ENCODE results near the gene IER5L.

Gene IER5L

DNA sequence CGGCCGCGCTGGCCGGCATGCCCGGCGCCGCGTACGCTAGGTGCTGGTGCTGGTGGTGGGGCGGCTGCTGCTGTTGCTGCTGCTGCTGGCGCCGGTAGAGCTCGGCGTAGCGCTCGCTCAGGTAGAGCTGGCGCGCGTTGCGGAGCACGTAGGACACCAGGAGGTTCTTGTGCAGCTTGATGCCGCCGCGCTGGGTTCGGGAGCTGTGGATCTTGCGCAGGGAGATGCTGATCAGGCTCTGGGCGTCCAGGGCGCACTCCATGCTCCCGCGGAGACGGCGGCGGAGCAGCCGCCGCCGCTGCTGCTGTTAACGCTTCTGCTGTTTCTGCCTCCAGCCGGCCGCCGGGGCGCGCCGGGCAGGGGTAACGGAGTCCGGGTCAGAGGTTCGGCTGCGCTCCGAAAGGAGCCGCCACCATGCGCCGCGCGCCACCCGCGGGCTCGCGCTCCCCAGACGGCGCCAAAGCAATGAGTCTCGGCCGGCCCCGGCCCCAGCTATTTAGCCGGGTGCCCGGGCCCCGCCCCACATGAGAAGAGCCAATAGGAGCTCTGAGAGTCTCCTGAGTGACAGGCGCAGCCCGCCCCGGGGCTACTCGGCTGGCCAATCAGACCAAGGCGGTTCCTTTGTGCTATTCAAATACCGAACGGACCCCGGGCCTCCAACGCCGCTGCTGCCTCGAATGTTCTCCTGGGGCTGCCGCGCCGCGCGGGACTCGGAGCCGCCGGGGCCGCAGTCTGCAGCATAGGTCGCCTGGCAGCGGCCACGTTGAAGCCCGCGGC, at the start of gene IER5L:
Gene IER5L (minus strand): TSS at position 471 of the 777 bp plus-strand sequence. CDS start 209 bp downstream, at position 262.
- peak; percentile 95 for DNase-seq (ENCODE audit: low spot score)

DNA sequence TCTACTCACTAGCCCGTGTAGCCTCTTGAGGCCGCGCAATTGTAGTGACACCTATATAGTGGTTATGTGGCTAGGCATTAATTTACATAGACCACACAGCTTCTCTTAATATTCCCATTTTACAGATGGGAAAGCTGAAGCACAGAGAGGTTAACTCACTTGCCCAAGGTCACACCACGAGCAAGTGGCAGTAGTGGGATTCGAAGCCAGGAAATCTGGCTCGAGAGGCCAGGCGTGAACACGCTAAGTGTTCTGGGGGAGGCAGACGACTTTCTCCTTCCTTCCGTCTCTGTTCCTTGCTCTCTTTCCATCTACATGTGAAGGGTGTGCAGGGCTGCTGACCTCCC, 49.8 kb upstream of the IER5L start:
- no peak for DNase-seq (ENCODE audit: low spot score)

DNA sequence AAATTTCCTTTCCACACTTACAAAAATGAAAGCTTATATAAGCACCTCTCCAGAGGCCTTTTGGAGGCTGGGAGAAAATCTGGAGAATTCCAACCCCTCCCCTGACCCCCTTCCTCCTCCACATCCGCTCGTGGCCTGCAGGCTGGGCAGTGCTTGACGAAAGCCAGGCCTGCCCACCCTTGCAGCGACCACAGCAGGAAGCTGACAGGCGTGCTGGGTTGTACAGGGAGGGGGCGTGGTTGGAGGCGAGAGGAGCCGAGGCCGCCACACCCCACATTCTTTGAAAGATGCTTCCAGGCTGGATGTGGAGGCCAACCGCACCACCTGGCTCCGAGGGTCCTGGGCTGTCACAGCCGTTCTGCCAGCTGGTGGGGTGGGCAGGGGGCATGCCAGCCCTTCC, 47.8 kb upstream of the IER5L start:
- peak; percentile 92 for DNase-seq (ENCODE audit: low spot score)

DNA sequence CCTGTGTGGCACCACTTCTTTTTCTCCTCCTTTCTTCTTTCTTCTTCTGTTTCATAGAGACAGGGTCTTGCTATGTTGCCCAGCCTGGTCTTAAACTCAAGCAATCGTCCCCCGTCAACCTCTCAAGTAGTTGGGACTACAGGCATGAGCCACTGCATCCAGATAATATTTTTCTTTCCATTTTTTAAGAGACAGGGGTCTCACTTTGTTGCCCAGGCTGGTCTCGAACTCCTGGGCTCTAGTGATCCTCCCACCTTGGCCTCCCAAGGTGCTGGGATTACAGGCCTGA, 47.4 kb upstream of the IER5L start:
- DNase-seq (ENCODE audit: low spot score) = no peak

DNA sequence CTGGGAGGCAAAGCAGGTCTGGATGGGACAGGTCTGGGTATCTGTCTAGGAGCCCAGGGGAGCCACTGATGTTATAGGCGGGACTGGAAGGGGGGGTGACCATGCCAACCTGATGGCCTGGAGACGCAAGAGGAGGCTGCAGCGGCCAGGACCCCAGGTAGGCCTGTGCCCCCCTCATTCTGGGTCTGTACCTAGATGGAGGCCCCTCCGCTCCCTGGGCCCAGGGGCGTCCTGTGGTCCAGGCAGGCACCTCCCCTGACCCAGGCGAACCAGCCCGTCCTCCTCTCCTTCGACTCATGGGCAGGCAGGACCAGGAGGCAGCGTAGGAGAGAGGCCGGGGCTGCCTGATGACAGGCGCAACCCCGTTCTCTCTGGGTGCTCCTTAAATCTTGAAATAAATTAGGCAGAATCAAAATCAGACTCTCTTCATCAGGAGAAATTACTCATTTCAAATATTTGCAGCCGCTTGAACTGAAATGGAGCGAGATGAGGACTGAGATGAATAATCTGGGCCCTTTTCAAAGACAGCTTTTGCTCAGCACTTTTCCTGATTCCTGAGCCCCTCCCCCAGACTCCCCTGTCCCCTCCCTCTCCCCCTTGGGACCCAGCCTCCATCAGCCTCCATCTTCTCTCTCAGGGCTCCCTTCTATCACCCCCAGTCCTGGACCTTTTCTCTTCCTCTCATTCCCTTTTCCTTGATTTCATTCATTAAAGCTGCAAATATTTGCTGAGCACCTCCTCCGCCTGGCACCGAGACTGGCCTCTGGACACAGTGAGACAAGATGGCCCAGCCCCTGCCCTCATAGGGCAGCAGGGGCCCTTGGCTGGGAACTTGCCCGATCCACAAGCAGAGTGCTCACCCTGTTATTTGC, 46.8 kb upstream of the IER5L start:
- no peak for DNase-seq (ENCODE audit: low spot score)

DNA sequence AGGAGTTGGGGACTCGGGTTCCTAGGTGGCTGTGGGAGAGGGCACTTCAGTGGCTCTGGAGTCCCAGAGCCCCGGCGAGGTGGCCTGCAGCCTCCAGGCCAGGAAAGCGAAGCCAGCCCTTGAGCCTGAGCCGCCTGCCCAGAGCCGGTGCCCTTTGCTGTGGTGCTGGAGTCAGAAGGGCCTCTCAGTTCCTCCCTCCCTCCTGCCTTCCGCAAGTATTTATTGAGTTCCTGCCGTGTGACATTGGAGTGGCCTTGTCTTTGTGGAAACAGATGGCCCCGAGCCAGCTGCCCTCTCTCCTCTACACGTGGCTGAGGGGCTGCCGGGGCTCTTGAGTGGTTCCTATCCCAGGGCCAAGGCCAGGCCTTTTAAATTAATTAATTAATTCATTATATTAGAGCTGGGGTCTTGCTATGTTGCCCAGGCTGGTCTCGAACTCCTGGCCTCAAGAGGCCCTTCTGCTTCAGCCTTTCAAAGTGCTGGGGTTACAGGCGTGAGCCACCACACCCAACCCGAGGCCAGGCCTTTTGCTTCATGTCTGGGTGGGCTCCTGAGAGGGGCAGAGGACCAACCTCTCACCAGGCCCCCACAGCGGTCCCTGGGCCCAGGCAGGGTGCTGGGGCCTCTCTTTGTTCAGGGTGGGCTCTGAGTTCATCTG, 45.6 kb upstream of the IER5L start:
- DNase-seq (ENCODE audit: low spot score) = no peak

DNA sequence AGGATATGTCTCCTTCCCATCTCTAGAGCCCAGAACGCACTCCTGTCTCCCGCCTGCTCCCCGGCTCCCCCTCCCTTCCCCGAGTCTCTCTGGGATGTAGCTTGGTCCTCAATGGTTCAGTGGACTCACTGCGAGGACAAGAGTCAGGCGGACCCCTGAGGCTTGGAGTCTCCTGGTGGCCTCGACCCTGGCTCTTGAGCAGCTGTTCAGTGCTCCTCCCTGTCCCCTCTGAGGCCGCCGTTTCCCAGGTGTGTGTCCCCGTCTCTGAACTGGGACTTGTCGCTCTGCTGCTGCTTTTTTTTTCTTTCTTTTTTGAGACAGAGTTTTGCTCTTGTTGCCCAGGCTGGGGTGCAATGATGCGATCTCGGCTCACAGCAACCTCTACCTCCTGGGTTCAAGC, 44.8 kb upstream of the IER5L start:
- DNase-seq (ENCODE audit: low spot score) = no peak

DNA sequence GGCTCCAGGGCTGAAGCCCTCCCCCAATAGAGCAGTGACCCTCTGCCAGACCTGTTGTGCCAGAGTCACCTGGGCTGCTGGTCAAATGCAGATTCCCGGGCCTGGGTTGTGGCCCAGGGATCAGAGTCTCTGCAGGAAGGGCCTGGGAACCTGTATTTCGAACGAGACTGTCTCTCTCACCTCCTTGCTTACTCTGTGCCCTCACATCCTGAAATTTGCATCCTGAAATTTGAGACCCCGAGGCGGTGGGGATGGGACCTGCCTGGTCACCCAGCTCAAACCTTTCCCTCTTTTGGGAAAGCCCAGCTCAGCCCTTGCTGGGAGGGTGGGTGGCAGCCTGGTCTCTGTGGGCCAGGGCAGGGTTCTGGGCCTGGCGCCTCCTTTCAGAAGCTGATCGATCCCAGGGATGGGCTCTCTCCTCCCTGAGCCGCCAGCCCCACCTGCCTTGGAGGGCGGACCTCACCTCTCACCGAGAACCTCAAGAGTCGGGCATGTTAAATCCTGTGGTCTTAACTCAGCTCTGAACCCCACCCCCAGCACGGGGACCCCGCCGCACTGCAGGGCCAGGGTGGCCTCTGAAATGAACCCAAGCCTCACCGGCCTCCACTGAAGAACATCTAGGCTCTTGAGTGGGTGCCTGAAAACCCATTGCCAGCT, 44.0 kb upstream of the IER5L start:
- DNase-seq (ENCODE audit: low spot score) = no peak

DNA sequence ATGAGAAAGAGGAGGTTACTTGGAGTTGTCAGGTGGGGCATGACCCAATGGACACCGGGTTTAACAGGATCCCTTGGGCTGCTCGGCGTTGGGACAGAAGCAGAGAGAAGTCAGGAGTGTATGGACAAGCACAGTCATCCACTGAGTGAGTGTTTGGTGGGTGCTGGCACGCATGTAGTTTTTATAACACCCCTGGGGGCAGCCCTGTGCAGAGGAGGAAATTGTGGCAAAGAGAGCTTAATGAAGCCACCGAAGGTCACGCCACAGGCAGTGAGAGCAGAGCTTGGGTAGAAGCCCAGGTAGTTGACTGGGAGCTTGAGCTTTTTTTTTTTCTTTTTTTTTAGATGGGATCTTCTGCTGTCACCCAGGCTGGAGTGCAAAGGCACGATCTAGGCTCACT, 43.2 kb upstream of the IER5L start:
- DNase-seq (ENCODE audit: low spot score) = peak; percentile 44

DNA sequence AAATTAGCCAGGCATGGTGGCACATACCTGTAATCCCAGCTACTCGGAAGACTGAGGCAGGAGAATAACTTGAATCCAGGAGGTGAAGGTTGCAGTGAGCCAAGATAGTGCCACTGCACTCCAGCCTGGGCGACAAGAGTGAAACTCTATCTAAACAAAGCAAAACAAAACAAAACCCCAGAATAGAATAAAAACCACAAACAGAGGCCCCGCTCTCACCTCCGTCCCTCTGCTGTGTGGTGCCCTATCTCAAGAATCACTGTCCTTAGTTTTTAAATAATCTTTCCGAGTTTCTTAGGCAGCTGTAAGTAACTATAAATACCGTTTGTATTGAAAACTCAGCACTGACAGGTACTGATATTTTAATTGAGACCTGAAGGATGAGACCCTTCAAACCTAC, 42.7 kb upstream of the IER5L start:
- no peak for DNase-seq (ENCODE audit: low spot score)

DNA sequence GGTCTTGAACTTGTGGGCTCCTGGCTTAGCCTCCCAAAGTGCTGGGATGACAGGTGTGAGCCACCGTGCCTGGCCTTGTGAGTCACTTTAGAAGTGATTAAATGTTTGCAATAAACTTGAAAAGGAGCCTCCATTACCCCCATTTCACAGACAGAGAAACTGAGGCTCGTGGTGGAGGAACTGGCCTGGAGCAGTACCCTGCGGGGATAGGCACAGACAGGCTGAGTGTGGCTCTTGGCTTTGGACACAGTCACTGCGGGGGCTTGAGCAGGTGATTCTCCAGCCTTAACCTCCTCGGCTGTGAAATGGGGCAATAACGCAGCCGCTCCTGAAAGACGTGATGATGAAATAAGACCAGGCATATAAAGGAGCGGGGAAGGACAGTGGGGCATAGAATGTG, 40.9 kb upstream of the IER5L start:
- DNase-seq (ENCODE audit: low spot score) = no peak

DNA sequence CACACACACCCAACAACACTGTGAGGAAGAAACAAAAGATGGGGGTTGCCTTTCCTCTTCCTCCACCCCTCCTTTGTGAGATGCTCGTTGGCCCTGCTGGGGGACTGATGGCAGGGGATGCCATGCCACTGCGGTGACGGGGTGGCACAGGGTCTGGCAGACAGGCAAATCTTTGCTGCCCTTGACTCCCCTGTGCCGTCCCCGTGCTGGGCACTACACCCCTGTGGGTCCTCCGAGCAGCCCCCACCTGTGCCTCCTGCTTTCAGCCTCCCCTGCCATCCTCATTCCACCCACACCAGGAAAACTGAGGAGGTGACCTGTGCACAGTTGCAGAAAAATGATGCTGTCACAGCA, 40.2 kb upstream of the IER5L start:
- no peak for DNase-seq (ENCODE audit: low spot score)

DNA sequence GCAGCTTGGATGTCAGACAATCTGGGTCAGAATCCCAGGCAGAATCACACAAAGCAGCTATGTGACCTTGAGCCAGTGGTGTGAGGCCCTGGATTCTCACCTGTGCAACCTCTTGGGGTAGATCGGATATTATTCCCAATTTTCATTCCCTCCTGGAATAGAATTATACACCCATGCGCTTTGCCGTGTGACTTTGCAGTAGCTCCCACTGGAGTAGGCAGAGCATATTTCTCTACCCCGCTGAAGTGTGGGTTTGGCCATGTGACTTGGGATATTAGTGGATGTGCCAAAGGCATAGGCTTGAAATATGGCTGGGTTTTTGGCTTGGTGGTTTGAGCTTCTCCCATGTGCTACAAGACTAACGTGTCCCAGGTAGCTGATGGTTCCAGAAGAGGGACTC, 35.5 kb upstream of the IER5L start:
- no peak for DNase-seq (ENCODE audit: low spot score)

DNA sequence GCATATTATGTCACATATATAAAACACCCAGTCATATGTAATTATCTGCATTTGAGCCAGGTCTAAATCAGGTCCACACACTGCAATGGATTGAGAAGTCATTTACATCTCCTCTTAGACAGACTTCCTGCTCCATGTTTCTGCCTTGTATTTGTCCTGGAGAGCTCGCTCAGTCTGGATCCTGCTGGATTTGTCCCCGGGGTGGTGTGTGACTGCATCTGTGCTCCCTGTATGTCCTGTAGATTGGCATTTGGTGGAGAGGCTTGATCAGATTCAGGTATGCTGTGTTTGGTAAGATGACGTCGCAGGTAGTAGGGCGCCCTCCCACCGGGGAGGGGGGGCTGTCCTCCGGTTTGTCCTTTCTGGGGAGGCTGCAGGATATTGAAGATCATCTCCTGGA, 33.6 kb upstream of the IER5L start:
- DNase-seq (ENCODE audit: low spot score) = no peak

DNA sequence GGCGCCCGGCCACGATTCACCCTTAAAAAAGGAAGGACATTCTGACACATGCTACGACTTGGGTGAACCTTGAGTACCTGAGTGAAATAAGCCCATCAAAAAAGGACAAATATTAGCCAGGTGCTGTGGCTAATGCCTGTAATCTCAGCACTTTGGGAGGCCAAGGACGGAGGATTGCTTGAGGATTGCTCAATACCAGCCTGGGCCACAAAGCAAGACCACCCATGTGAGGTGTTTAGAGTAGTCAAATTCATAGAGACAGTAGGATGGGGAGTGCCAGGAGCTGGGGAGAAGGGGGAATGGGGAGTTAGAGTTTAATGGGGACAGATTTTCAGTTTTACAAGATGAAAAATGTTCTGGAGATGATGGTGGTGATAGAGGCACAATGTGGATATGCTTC, 32.1 kb upstream of the IER5L start:
- no peak for DNase-seq (ENCODE audit: low spot score)

DNA sequence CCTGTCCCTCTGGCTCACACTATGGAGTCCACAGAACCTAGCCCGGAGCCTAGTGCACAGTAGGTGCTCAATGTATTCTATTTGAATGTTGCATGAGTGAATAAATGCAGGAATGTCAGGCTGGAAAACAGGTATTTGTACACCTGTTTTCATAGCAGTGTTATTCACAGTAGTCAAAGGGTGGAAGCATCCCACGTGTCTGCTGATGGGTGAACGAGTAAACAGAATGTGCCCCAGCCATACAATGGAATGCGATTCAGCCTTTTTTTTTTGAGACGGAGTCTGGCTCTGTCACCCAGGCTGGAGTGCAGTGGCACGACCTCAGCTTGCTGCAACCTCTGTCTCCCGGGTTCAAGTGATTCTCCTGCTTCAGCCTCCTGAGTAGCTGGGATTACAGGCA, 31.5 kb upstream of the IER5L start:
- DNase-seq (ENCODE audit: low spot score) = no peak

DNA sequence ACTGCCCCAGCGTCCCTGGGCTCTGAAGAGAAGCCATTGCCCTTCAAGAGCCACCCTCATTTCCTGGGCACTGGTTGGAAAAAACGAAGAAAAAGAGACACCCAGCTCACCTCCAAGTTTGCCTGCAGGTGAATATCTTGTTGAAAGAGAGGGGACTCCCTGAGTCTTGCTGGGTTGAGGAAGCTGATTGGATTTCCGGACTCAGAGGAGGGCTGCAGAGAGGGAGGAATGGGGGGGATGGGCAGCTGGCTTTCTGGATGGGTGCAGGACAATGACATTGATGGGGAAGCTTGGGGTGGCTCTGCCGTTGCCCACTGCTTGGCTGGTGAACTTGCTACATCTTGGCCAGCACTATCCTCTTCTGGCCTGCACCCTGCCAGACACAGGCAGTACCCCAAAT, 31.0 kb upstream of the IER5L start:
- no peak for DNase-seq (ENCODE audit: low spot score)

DNA sequence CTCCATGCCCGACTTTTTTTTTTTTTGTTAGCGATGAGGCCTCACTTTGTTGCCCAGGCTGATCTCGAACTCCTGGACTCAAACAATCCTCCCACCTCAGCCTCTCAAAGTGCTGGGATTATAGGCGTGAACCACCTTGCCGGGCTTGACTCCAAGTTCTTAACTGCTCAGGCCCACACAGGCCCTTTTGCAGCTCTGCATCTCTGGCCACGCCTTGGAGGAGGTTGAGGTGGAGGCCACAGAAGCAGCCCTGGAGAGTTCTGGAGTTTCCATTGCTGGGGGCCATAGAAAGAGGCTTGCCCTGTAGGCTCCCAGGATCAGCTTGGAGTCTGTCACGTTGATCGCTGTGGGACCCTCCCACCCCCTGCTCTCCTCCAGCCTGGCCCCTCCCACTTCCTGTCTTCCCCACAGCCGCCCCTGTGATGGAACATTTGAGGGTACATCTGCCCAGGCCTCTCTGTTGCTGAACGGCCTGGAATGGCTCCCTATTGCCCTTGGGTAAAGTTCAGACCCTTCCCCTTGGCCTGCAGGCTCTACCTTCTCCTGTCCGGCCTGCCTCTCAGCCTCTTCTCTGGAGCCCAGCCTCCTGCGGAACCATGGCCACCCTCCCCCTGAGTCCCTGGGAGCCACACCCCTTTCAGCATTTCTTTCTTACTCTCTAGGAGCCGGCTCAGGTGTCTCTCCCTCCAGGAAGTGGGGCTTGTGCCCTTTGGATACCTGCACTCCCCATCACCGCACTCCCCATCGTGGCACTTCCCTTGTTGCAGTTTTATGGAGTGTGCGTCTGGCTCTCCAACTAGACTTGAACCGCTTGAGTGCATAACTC, 30.4 kb upstream of the IER5L start:
- DNase-seq (ENCODE audit: low spot score) = no peak

DNA sequence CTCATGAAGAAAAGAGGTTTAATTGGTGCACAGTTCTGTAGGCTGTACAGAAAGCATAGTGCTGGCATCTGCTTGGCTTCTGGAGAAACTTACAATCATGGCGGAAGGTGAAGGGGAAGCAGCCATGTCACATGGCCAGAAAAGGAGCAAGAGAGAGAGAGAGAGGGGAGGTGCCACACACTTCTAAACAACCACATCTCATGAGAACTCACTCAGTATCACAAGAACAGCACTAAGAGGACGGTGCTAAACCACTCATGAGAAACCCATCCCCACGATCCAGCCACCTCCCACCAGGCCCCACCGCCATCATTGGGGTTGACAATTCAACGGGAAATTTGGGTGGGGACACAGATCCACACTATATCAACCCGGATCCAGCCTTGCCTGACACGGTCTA, 28.8 kb upstream of the IER5L start:
- no peak for DNase-seq (ENCODE audit: low spot score)

DNA sequence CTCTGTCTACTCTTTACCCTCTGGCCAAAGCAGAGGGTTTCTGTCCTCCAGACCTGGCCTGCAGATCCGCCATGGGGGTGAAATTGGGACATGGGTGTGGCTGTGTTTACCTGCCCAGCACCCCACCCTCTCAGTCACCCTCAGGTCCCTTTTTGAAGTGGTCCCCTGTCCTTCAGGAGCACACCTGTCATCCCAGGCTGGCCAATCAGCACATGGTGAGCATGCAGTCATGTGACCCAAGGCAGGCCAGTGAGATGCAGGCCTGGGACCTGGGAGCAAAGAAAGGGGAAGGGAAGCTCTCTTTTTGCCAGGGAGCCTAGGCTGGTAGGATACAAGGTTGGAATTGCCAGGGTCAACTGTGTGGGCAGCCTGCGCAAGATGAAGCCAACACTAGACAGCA, 28.3 kb upstream of the IER5L start:
- DNase-seq (ENCODE audit: low spot score) = peak; percentile 77

DNA sequence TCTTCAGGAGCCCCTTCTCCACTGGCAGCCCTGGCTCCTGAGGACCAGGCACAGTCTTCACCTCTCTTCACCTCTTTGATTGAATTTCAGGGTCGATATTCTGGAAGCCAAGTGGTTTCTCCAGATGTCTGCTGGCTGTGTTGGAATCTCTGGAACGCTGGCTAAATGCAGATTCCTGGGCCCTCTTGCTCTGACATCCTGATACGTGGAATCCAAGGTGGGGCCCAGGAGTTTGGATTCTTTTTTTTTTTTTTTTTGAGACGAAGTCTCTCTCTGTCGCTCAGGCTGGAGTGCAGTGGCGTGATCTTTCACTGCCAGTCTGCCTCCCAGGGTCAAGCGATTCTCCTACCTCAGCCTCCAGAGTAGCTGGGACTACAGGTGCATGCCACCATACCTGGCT, 26.8 kb upstream of the IER5L start:
- DNase-seq (ENCODE audit: low spot score) = no peak

DNA sequence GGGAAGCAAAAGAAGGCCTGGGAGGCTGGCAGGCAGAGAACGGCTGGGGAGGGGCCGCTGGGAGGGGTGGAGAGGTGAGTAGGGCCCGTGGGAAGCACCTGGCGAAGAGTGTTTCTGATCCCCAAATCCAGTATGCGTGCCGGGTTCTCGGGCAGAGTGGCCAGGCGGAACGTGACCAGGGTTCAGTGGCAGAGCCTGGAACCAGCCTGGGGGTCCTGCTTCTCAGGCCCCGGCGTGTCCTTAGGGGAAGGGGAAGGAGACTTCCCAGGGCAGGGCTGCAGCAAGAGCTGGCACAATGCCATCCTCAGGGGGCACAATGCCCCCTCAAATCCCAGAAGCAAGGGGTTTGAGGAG, 25.5 kb upstream of the IER5L start:
- no peak for DNase-seq (ENCODE audit: low spot score)

Measured in SW480 (cell line).